Epithelial cell of proximal tubule (primary cell): Measurements from ENCODE around the gene SLC35E4. TPM values are rescaled to one million over a fixed set of nuclear protein-coding genes. Genes with fewer than 3 reads are reported as not detected.
"Not testable (repeated sequence)": the region's sequence is repeated elsewhere in the genome, so short reads cannot be mapped to it uniquely, and the experiment has no call there.

Experiments used
- DNase-seq: peaks from one replicate; pipeline ENCODE4 v3.0.0-alpha.2; 2011; ENCODE audit warnings: low read depth
- H3K4me3 ChIP-seq: 2 replicates; pipeline ENCODE4 v1.5.1; 2011; ENCODE audit warnings: low read depth, mild to moderate bottlenecking, low read length
- CTCF ChIP-seq: conservative IDR thresholded peaks from 2 replicates; pipeline ENCODE4 v1.5.1; 2012; ENCODE audit warnings: low read depth, mild to moderate bottlenecking, low read length
- total RNA-seq: library from RNA; depleted of rRNA; stranded (reverse); fragments of >200 nt; gene quantifications from 2 replicates; pipeline ENCODE4 v1.2.3, GENCODE V29; 2015

The SLC35E4 gene
- total RNA-seq, 1 donor from 2014 or later = 10.7 TPM

GRCh38 chr22:30675436-30675835 lies 39.9 kb downstream of the SLC35E4 start:
- DNase-seq = no peak
- H3K4me3 ChIP-seq = no peak overlapping the region
- TF ChIP-seq CTCF = no peak

GRCh38 chr22:30676565-30676964 lies 41.0 kb downstream of the SLC35E4 start:
- not testable (repeated sequence) for DNase-seq, H3K4me3 ChIP-seq

- not testable (repeated sequence) for DNase-seq, H3K4me3 ChIP-seq
Measured at GRCh38 chr22:30679895-30680690, 44.5 kb downstream of the SLC35E4 start.

GRCh38 chr22:30680991-30681770 lies 45.6 kb downstream of the SLC35E4 start:
- no peak overlapping the region for H3K4me3 ChIP-seq
- no peak for DNase-seq
- no peak for TF ChIP-seq CTCF

GRCh38 chr22:30681831-30682230 lies 46.2 kb downstream of the SLC35E4 start:
- H3K4me3 ChIP-seq = no peak overlapping the region
- no peak for TF ChIP-seq CTCF
- DNase-seq = no peak

- DNase-seq = no peak
- H3K4me3 ChIP-seq = no peak overlapping the region
- no peak for TF ChIP-seq CTCF
Measured at GRCh38 chr22:30685178-30685577, 49.6 kb downstream of the SLC35E4 start.

- no peak for DNase-seq
- TF ChIP-seq CTCF = no peak
- no peak overlapping the region for H3K4me3 ChIP-seq
Measured at GRCh38 chr22:30687358-30687757, 51.8 kb downstream of the SLC35E4 start.

- H3K4me3 ChIP-seq = no peak overlapping the region
- no peak for TF ChIP-seq CTCF
- DNase-seq = no peak
Measured at GRCh38 chr22:30689622-30690021, 54.0 kb downstream of the SLC35E4 start.
